ENCODE results near the gene DDTL.

DDTL gene

GRCh38 chr22:24007253-24008021 is 40.7 kb downstream of the DDTL start:
- DNase-seq, result no peak

- DNase-seq, result no peak
These were observed 41.3 kb downstream of the DDTL start for GRCh38 chr22:24008022-24008283.

DNA sequence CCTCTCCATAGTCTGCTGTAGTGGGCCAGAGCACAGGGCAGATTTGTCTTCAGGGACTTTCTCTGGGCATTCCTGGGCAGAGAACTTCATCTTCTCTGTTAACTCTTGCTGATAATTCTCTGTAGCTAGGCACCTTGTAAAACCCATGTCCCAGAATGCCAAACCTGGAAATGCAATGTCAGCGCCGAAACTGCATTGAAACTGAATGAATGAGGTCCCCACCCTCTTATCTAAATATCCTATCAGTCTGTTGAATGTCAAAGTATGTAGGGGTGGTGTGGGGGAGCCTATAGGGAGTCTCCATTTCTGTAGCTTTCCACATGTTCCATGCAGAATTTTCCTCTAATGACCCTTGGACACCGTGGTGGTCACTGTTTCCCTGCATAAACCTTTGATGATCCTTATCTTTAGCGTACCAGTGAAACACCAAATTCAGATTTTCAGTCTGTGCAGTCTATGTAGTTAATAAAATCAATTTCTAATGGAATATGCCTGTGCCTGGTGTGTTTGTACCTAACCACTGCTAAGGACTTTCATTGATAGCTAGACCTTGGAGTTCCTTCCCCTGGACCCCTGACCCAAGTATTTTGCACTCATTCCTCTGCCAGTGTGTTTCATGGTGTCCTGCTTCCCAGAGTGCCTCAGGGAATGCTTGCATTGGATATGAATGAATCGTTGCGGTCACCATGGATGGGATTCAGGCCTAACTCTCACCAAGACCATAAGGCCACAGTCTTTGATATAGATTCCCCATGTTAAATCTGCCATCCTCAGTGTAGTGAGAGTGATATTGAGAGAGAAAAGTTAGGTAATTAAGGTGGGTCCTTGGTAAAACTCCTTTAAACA is 41.9 kb downstream of the DDTL start:
- DNase-seq, result no peak

GRCh38 chr22:24009227-24010017 is 42.7 kb downstream of the DDTL start:
- DNase-seq, result no peak

DNA sequence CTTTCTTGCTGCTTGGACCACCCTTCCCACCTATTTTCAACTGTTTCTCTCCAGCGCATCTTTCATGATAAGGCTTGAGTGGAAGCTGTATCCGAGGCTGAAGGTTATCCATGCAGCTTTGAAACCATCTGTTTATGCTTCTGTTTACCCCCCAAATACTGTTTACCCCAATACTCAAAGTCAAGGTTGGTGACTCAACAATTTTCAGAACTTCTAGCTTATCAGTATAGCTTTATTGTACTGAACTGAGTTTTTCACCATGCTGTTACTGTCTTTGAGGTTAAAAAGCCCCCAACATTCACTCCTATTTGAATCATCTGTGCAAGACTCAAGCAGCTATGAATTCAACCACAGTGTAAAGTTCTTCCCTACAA is 43.3 kb downstream of the DDTL start:
- DNase-seq, result no peak

- no peak for DNase-seq
These were observed 45.0 kb downstream of the DDTL start for GRCh38 chr22:24011735-24012068.

DNA sequence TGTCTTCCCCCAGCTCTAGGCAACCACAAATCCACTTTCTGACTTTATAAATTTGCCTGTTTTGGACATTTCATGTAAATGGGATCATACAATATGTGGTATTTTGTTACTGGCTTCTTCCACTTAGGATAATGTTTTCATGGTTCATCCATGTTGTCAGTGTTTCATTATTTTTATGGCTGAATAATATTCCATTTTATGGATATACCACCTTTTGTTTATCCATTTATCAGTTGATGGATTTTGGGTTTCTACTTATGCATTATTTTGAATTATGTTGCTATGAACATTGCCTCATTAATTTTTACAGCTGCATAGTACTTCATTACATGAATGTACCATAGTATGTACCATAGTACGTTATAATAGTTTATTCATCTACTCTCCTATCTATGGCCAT is 49.5 kb downstream of the DDTL start:
- no peak for DNase-seq

DNA sequence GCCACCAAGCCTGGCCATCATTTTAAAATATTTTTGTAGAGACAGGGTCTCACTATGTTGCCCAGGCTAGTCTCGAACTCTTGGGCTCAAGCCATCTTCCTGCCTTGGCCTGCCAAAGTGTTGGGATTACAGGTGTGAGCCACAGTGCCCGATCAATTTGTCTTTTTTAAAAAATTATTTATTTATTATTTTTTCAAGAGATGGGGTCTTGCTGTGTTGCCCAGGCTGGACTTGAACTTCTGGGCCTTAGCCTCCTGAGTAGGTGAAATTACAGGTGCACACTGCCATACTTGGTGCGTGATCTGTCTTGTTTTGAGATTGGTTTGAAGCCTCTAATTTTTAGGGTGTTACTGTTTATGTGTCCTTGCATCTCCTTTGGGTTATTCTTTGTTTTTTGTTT is 54.6 kb downstream of the DDTL start:
- DNase-seq, result no peak

Measured in NCI-H1694 (cell line).